NCI-H2029 treated with DMSO at 0.1 percent for 48 hours (cell line): ENCODE results near the gene RGS3.
"Not testable (repeated sequence)": the region's sequence is repeated elsewhere in the genome, so short reads cannot be mapped to it uniquely, and the experiment has no call there.

Experiments
- DNase-seq: peaks from one replicate; lab custom pipeline; 2025; lab: John Stamatoyannopoulos, UW

RGS3 gene

GRCh38 chr9:113546566-113546965 is 83.0 kb downstream of the RGS3 start:
- DNase-seq: no peak

- DNase-seq: no peak
Observed at GRCh38 chr9:113547501-113547900, 84.0 kb downstream of the RGS3 start.

- no peak for DNase-seq
Observed at GRCh38 chr9:113548221-113549041, 84.9 kb downstream of the RGS3 start.

- DNase-seq: not testable (repeated sequence)
Observed at GRCh38 chr9:113549892-113550291, 86.4 kb downstream of the RGS3 start.

- no peak for DNase-seq
Observed at GRCh38 chr9:113556877-113557593, 93.5 kb downstream of the RGS3 start.

GRCh38 chr9:113558632-113559502 is 95.3 kb downstream of the RGS3 start:
- DNase-seq: peak; percentile 32

- DNase-seq: no peak
Observed at GRCh38 chr9:113559834-113560800, 96.6 kb downstream of the RGS3 start.

- DNase-seq: no peak
Observed at GRCh38 chr9:113562653-113563381, 99.3 kb downstream of the RGS3 start.

- DNase-seq: no peak
Observed at GRCh38 chr9:113563826-113564497, 100.4 kb downstream of the RGS3 start.

- peak; percentile 17 for DNase-seq
Observed at GRCh38 chr9:113564498-113565237, 101.1 kb downstream of the RGS3 start.

GRCh38 chr9:113566016-113566711 is 102.6 kb downstream of the RGS3 start:
- DNase-seq: no peak

GRCh38 chr9:113566712-113567071 is 103.2 kb downstream of the RGS3 start:
- no peak for DNase-seq

- no peak for DNase-seq
Observed at GRCh38 chr9:113567361-113568080, 104.0 kb downstream of the RGS3 start.

- no peak for DNase-seq
Observed at GRCh38 chr9:113568081-113568435, 104.5 kb downstream of the RGS3 start.

GRCh38 chr9:113568571-113569321 is 105.2 kb downstream of the RGS3 start:
- peak; percentile 88 for DNase-seq

- no peak for DNase-seq
Observed at GRCh38 chr9:113569472-113570060, 106.0 kb downstream of the RGS3 start.

- DNase-seq: no peak
Observed at GRCh38 chr9:113570106-113570505, 106.6 kb downstream of the RGS3 start.
